Panc1 (cell line): Measurements from ENCODE around the gene IFT172.

Source experiments
- POLR2AphosphoS5 ChIP-seq: IDR thresholded peaks from 2 replicates; pipeline ENCODE4 v1.6.1; 2012; ENCODE audit warnings: mild to moderate bottlenecking, low read depth, low read length, moderate library complexity
- TCF7L2 ChIP-seq: IDR thresholded peaks from 2 replicates; pipeline ENCODE4 v1.6.1; 2011; ENCODE audit warnings: mild to moderate bottlenecking, low read depth, low read length, inconsistent platforms
- TF ChIP-seq, protein P1 (sequence below): fragments of 450-650 bp; IDR thresholded peaks from 2 replicates; pipeline ENCODE4 v1.5.1; 2017; ENCODE audit warnings: mild to moderate bottlenecking

GRCh38 chr2:27522400-27522945 lies 32.9 kb upstream of the IFT172 start:
- TF ChIP-seq, protein P1, sequence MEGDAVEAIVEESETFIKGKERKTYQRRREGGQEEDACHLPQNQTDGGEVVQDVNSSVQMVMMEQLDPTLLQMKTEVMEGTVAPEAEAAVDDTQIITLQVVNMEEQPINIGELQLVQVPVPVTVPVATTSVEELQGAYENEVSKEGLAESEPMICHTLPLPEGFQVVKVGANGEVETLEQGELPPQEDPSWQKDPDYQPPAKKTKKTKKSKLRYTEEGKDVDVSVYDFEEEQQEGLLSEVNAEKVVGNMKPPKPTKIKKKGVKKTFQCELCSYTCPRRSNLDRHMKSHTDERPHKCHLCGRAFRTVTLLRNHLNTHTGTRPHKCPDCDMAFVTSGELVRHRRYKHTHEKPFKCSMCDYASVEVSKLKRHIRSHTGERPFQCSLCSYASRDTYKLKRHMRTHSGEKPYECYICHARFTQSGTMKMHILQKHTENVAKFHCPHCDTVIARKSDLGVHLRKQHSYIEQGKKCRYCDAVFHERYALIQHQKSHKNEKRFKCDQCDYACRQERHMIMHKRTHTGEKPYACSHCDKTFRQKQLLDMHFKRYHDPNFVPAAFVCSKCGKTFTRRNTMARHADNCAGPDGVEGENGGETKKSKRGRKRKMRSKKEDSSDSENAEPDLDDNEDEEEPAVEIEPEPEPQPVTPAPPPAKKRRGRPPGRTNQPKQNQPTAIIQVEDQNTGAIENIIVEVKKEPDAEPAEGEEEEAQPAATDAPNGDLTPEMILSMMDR: no peak; the same call in 1 of the 2 replicates
- TF ChIP-seq TCF7L2 (no peak), POLR2AphosphoS5 (no peak)
